GM18505 (cell line): ENCODE data around the gene ATP6V1B1.
"Not testable (repeated sequence)": the region's sequence is repeated elsewhere in the genome, so short reads cannot be mapped to it uniquely, and the experiment has no call there.

ENCODE experiments used
- ATAC-seq: cut with Tn5 transposase; IDR thresholded peaks from one replicate; pipeline ENCODE4 v1.9.1; 2021; ENCODE audit not compliant: unreplicated experiment
- POLR2A ChIP-seq: IDR thresholded peaks from 4 replicates; pipeline ENCODE4 v1.6.1; 2011; ENCODE audit warnings: borderline replicate concordance; ENCODE audit not compliant: insufficient read depth, insufficient read length; ENCODE audit errors: extremely low read depth

Gene ATP6V1B1

GRCh38 chr2:70995426-70995729 is 59.7 kb downstream of the ATP6V1B1 start:
- no peak for TF ChIP-seq POLR2A
- ATAC-seq, result peak; percentile 32

- ATAC-seq, result not testable (repeated sequence)
Observed at GRCh38 chr2:70998885-70999284, 63.2 kb downstream of the ATP6V1B1 start.

- ATAC-seq, result no peak
Observed at GRCh38 chr2:70999362-70999761, 63.7 kb downstream of the ATP6V1B1 start.

GRCh38 chr2:70999931-71000330 is 64.2 kb downstream of the ATP6V1B1 start:
- not testable (repeated sequence) for ATAC-seq

More at GRCh38 chr2:70999362-70999761, 63.7 kb downstream of the ATP6V1B1 start:
- TF ChIP-seq POLR2A, result no peak

- ATAC-seq, result peak; percentile 83
- peak; percentile 66 for TF ChIP-seq POLR2A
Observed at GRCh38 chr2:71000780-71001591, 65.3 kb downstream of the ATP6V1B1 start.

- no peak for TF ChIP-seq POLR2A
Observed at GRCh38 chr2:71001592-71001927, 65.9 kb downstream of the ATP6V1B1 start.

GRCh38 chr2:71001981-71002570 is 66.4 kb downstream of the ATP6V1B1 start:
- ATAC-seq, result no peak
- no peak for TF ChIP-seq POLR2A

More at GRCh38 chr2:71001592-71001927, 65.9 kb downstream of the ATP6V1B1 start:
- ATAC-seq, result no peak

GRCh38 chr2:71003396-71003795 is 67.7 kb downstream of the ATP6V1B1 start:
- no peak for ATAC-seq
- no peak for TF ChIP-seq POLR2A

GRCh38 chr2:71003966-71004755 is 68.5 kb downstream of the ATP6V1B1 start:
- ATAC-seq, result no peak
- no peak for TF ChIP-seq POLR2A

GRCh38 chr2:71004857-71005256 is 69.2 kb downstream of the ATP6V1B1 start:
- ATAC-seq, result no peak
- TF ChIP-seq POLR2A, result no peak

GRCh38 chr2:71005271-71006202 is 69.8 kb downstream of the ATP6V1B1 start:
- TF ChIP-seq POLR2A, result no peak
- ATAC-seq, result no peak

GRCh38 chr2:71006323-71006722 is 70.6 kb downstream of the ATP6V1B1 start:
- TF ChIP-seq POLR2A, result no peak
- ATAC-seq, result no peak
